Stimulated activated naive CD8-positive, alpha-beta T cell treated with anti-CD3 and anti-CD28 coated beads, Interleukin-15, Interleukin-2, amounts not matched to agents 100 ng/mL and 50 ng/mL, for 24 hours (primary cell): ENCODE measurements around the gene COL9A3.

Source experiments
- H3K27ac Mint-ChIP-seq: one replicate; pipeline ENCODE4 v1.8.0; 2021; ENCODE audit warnings: mild to moderate bottlenecking, mixed read lengths
- H3K27me3 Mint-ChIP-seq: one replicate; pipeline ENCODE4 v1.8.0; 2021; ENCODE audit warnings: mixed read lengths
- H3K36me3 Mint-ChIP-seq: one replicate; pipeline ENCODE4 v1.8.0; 2021; ENCODE audit warnings: low read depth, mixed read lengths
- H3K4me1 Mint-ChIP-seq: one replicate; pipeline ENCODE4 v1.8.0; 2021; ENCODE audit warnings: low read depth, mixed read lengths
- H3K4me3 Mint-ChIP-seq: one replicate; pipeline ENCODE4 v1.8.0; 2021; ENCODE audit warnings: mild to moderate bottlenecking, mixed read lengths
- H3K9me3 Mint-ChIP-seq: one replicate; pipeline ENCODE4 v1.8.0; 2021; ENCODE audit warnings: mixed read lengths

COL9A3 gene

DNA sequence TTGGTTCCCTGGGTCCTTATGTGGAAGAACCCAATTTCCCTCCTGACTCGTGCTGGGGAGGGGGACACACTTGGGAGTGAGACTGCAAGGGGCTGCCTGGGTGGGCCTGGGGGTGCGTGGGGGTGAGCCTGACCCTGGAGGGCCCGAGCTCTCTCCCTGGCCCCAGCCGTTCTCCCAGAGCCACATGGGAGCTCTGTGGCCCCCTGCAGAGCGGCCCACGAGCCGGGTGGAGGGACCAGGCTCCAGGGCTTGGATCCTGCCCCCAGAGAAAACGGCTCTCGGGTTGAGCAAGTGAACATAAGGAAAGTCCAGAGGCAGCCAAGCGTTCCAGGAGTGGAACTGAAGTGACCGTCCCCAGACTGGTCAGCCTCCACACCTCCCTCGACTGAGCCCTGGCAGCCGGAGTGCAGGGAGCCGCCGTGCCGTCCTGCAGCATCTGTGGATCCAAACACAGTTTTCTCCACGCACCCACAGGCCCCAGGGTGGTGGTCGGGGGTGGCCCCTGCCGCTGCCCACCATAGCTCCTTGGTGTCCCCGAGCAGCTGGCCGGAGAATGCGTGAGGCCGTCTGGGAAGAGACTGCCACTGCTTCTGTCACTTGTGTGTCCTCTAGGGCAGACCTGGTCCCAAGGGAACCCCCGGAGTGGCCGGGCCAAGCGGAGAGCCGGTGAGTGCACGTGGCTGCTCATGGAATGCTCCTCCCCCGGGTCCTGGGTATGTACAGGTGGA, 10.6 kb downstream of the COL9A3 start:
- no peaks in the 10 kb centered on the region for H3K9me3 Mint-ChIP-seq
- H3K27ac Mint-ChIP-seq = no peak overlapping the region
- peaks cover 7% of the 10 kb centered on the region for H3K4me1 Mint-ChIP-seq
- no peaks in the 10 kb centered on the region for H3K36me3 Mint-ChIP-seq
- H3K4me3 Mint-ChIP-seq = no peak overlapping the region
- no peaks in the 10 kb centered on the region for H3K27me3 Mint-ChIP-seq

DNA sequence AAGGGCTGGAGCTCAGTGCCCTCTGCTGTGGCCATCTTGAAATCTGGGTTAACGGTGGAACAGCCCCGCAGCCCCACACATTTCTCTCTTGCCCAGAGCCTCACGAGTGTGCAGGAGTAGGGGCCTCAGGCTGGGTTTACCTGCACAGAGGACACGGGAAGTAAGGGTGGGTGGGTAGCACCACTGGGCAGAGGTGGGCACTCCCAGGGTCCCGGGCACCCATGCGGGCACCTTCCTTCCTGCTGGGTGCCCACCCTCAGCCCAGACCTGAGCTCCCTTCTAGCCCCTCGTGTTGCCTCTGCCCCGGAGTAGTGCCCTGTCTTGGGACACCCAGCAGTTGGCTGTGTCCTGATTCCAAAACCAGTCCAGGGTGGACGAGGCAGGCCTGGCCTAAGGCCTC, 11.2 kb downstream of the COL9A3 start:
- H3K36me3 Mint-ChIP-seq = no peaks in the 10 kb centered on the region
- no peak overlapping the region for H3K4me3 Mint-ChIP-seq
- H3K9me3 Mint-ChIP-seq = no peaks in the 10 kb centered on the region
- H3K4me1 Mint-ChIP-seq = peaks cover 9% of the 10 kb centered on the region
- no peaks in the 10 kb centered on the region for H3K27me3 Mint-ChIP-seq
- H3K27ac Mint-ChIP-seq = no peak overlapping the region

DNA sequence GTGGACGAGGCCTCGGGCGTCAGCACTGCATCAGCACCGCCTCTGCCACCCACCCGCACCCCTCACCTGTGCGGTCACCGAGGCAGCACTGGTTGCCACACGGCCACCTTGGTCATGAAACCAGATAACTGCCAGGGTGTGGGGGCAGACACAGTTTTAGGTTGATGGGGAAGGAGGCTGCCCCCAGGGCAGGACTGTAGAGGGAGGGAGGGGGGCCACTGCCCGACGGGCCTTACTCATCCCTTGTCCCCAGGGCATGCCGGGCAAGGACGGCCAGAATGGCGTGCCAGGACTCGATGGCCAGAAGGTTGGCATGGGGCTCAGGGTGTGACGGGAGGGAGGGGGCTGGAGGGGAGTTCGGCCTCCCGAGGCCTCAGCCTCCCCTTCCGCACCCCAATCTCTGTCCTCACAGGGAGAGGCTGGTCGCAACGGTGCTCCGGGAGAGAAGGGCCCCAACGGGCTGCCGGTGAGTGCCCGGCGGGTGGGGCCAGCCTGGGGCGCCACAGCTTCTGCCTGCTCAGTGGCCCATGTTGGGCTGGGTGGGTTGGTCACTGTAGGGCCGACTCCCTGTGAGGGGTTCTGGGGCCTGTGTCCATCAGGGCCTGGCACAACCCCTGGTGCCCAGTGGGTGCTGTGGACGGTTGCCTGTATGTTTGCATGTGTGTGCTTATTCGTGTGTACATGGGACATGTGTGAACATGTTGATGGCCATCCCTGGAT, 11.8 kb downstream of the COL9A3 start:
- peaks cover 8% of the 10 kb centered on the region for H3K4me1 Mint-ChIP-seq
- no peak overlapping the region for H3K4me3 Mint-ChIP-seq
- H3K27me3 Mint-ChIP-seq = no peaks in the 10 kb centered on the region
- H3K36me3 Mint-ChIP-seq = no peaks in the 10 kb centered on the region
- H3K9me3 Mint-ChIP-seq = no peaks in the 10 kb centered on the region
- H3K27ac Mint-ChIP-seq = no peak overlapping the region

DNA sequence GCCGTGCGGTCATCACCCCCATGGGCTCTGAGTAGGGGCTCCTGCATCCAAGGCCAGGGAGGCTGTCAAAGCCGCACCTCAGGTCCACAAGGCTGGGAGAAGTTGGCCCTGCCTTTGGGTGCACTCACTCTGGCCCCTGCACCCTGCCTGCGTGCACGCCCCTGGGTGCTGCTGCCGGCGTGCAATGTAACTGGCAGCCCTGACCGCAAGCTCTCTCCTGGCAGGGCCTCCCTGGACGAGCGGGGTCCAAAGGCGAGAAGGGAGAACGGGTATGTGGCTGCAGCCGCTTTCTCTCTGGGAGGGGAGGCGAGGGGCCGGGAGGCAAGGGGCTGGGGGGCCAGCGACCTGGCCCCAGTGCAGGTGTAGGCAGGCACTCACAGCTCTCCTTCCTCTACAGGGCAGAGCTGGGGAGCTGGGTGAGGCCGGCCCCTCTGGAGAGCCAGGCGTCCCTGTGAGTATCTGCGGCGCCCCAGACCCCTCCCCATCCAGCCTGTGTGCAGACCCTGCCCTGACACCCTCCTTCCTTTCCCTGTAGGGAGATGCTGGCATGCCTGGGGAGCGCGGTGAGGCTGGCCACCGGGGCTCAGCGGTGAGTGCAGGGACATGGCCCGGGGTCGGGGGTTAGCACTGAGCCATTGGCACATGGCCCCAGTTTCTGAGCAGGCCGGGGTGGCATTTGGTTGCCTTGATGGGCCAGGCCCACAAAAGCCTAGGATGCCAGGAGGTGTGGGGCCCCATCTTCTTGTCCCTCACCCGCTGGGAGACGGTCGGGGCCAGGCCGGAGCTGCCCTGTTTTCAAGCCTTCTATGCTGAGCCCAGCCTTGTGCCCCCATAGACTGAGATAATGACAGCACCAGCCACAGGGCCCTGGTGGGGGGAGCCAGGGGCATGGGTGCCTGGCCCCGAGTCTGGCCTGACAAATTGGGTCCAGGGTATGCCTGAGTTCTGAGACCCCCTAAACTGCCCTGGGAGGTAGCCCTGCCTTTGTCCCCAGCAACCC, 12.7 kb downstream of the COL9A3 start:
- peaks cover 8% of the 10 kb centered on the region for H3K4me1 Mint-ChIP-seq
- no peaks in the 10 kb centered on the region for H3K27me3 Mint-ChIP-seq
- H3K4me3 Mint-ChIP-seq = no peak overlapping the region
- no peak overlapping the region for H3K27ac Mint-ChIP-seq
- H3K36me3 Mint-ChIP-seq = no peaks in the 10 kb centered on the region
- H3K9me3 Mint-ChIP-seq = no peaks in the 10 kb centered on the region

DNA sequence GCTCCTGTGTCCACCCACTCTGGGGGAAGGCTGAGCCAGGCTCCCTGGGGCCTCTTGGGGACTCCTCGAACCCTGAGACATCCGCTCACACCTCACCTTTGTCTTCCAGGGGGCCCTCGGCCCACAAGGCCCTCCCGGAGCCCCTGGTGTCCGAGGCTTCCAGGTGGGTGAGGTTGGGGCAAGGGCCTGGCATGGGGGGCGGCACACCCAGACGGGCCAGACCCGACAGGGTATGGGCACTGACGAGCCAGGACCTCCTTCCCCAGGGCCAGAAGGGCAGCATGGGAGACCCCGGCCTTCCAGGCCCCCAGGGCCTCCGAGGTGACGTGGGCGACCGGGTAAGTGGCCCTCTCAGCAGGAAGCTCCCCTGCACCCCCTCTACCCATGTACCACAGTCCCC, 13.4 kb downstream of the COL9A3 start:
- Mint-ChIP-seq H3K36me3 (no peaks in the 10 kb centered on the region), H3K9me3 (no peaks in the 10 kb centered on the region), H3K4me3 (no peak overlapping the region), H3K4me1 (peaks cover 8% of the 10 kb centered on the region), H3K27me3 (no peaks in the 10 kb centered on the region), H3K27ac (no peak overlapping the region)

DNA sequence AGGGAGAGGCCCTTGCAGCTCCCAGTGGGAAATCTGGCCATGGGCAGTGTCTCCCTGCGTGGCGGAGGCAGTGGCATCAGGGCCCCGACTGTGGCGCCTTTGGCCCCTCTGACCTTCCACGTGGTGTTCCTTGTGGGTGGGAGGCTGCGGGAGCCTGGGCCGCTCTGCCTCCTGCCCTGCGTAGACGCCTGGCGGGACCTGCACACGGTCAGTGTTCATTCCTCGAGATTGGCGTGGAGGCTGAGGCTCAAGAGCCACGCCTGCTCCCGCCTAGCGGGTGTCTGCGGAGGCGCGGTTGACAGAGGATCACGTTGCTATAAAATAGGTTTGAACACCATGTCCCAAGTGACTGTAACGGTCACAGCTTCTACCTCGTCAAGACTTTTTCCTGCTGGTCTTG, 14.0 kb downstream of the COL9A3 start:
- H3K9me3 Mint-ChIP-seq = no peaks in the 10 kb centered on the region
- H3K27ac Mint-ChIP-seq = no peak overlapping the region
- no peaks in the 10 kb centered on the region for H3K27me3 Mint-ChIP-seq
- H3K4me3 Mint-ChIP-seq = no peak overlapping the region
- H3K4me1 Mint-ChIP-seq = peaks cover 8% of the 10 kb centered on the region
- no peaks in the 10 kb centered on the region for H3K36me3 Mint-ChIP-seq

DNA sequence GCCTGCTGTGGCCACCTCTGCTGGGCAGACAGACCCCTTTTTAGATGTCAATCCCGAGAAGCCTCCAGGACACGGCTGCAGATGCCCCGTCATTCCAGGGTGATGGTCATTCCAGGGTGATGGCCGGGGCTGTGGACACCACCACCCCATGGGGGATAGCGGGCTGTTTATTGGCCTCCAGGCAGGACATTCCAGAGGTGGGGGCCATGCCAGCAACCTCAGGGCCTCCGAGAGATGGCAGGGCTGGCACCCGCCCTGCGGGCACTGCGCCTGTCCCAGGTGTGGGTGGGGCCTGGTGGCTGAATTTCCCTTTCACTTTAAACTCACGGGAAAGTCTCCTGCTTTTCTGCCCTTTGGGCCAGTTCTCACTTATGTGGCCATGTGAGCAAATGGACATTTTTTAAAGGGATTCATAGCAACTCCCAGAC, 14.5 kb downstream of the COL9A3 start:
- Mint-ChIP-seq H3K9me3 (no peaks in the 10 kb centered on the region), H3K36me3 (no peaks in the 10 kb centered on the region), H3K27ac (no peak overlapping the region), H3K4me1 (peaks cover 8% of the 10 kb centered on the region), H3K4me3 (no peak overlapping the region), H3K27me3 (no peaks in the 10 kb centered on the region)

DNA sequence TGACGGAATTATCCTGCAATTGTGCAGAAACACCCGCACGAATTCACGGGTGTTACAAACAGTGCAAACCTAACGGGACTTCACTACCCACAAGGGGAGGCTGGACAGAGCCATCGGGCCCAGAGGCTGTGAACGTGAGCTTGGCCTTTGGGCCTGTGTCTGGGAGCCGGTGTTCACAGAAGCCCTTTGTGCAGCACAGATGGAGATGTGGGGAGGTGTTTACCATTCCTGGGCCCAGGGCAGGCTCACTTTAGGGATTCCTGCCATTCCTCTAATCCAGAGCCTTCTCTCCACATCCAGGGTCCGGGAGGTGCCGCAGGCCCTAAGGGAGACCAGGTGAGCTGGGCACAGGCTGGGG, 15.0 kb downstream of the COL9A3 start:
- Mint-ChIP-seq H3K36me3 (no peaks in the 10 kb centered on the region), H3K27ac (no peak overlapping the region), H3K4me3 (no peak overlapping the region), H3K4me1 (peaks cover 8% of the 10 kb centered on the region), H3K9me3 (no peaks in the 10 kb centered on the region), H3K27me3 (no peaks in the 10 kb centered on the region)

DNA sequence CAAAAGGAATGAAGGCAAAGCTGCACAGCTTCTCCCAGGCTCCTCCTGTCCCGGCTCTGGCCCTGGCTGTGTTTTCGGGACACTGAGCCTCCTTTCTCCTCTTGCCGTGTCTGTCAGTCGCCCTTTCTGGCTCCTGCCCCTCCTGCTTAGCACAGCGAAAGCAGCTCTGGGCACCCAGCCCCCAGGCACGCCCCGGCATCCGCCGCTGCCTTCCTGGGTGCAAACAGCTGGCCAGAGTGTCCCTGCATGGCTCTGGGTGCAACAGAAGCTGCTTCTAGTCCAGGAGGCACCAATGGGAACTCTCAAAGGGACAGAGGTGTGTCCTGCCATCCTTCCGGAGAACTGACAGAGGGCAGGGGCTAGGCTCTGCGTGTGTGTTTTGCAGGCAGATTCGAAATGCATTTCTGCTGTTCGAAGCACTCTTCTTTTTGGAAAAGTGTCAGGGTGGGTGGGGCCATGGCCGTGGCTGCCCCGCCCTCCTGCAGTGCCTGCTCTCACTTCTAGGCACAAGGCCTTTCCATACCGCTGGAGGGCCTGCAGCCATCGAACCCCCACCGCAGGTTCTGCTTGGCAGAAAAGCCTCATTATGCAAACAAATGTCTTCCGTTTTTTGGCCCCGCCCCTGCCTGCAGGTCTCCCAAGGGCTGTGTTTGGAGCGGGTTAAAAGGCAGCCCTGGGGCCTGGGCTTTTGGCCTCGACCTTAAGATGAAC, 15.5 kb downstream of the COL9A3 start:
- H3K4me1 Mint-ChIP-seq = peaks cover 8% of the 10 kb centered on the region
- no peaks in the 10 kb centered on the region for H3K36me3 Mint-ChIP-seq
- H3K9me3 Mint-ChIP-seq = no peaks in the 10 kb centered on the region
- H3K27ac Mint-ChIP-seq = no peak overlapping the region
- no peak overlapping the region for H3K4me3 Mint-ChIP-seq
- no peaks in the 10 kb centered on the region for H3K27me3 Mint-ChIP-seq

DNA sequence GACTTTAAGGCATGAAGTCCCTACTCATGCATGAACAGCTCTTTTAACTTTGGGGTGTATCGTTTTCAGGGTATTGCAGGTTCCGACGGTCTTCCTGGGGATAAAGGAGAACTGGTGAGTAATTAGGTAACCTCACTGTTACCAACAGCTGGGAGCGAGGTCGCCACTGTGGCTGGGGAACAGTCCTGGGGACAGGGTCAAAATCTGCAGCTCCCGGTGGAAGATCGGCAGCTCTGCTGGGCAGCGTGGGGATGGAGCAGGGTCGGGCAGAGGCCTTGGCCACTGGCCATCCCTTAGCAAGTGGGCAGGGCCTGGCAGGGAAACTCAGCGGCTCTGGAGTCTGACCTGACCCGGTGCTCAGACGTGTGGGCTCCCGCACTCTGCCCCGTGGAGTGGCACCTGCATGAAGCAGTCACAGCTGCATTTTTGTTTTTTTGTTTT, 16.1 kb downstream of the COL9A3 start:
- Mint-ChIP-seq H3K27ac (no peak overlapping the region), H3K27me3 (no peaks in the 10 kb centered on the region), H3K4me1 (peaks cover 8% of the 10 kb centered on the region), H3K4me3 (no peak overlapping the region), H3K9me3 (no peaks in the 10 kb centered on the region), H3K36me3 (no peaks in the 10 kb centered on the region)

DNA sequence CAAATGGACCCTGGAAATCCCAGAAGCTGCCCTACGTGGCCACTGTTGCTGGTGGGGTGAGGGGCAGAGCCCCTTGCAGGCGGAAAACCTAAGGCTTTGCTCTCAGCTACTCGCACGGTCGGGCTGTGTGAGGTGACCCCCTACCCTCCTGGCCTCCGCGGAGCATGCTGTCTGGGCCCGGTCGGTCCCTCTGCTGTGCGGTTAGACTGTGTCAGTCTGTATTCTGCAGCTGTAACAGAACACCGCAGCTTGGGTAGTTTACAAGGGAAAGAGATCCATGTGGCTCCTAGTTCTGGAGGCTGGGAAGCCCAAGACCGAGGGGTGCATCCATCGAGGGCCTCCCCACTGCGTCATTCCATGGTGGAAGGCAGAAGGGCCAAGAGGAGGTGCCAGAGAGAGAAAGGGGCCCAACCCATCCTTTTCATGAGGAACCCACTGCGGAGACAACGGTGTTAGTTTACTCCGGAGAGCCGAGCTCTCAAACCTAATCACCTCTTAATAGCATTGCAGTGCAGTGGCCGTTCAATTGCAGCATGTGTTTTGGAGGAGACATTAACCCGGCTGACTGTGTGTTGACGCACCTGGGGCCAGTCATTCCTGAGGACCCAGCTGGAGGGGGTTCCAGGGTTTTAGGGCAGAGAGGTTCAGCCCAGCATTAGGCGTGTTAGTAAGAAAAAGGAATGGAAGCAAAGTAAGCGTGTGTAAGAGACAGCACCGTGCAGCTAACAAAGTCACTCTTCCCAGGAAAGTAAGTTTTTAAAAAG, 18.3 kb downstream of the COL9A3 start:
- Mint-ChIP-seq H3K27ac (no peak overlapping the region), H3K9me3 (no peaks in the 10 kb centered on the region), H3K4me3 (no peak overlapping the region), H3K4me1 (peaks cover 8% of the 10 kb centered on the region), H3K27me3 (no peaks in the 10 kb centered on the region), H3K36me3 (no peaks in the 10 kb centered on the region)

DNA sequence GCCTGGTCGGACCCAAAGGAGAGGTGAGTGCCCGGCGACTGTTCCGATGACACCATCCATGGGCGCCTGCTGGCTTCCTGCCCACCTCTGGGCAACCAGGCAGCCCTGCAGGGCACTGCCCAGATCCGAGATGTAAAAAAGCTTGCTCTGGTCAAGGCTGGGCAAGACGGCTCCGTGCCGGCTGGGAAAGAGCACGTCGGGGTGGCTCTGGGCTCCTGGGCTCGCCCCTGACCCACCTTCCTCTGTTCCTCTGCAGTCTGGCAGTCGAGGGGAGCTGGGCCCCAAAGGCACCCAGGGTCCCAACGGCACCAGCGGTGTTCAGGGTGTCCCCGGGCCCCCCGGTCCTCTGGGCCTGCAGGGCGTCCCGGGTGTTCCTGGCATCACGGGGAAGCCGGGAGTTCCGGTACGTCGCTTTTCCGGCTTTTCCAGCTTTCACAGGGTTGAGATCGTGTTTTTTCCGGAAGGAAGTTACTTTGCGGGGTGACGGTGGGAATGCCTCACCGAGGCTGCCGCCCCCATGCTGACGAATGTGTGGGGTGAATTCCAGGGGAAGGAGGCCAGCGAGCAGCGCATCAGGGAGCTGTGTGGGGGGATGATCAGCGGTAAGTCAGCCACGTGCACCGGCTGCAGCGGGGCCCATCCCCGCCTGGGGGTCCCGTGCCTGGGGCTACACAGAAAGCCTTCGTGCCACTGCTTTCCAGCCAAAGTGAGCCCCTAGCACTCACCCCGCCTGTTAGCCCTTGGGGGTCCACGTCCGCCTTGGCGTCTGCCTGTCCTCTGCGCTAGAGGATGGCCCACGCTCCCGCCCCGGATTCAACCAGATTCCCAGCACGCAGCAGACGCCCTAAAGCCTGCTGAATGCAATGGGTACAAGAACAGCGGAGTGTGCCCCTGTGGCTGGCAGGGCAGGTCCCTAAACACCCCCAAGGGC, 19.3 kb downstream of the COL9A3 start:
- Mint-ChIP-seq H3K36me3 (no peaks in the 10 kb centered on the region), H3K27ac (no peak overlapping the region), H3K4me3 (no peak overlapping the region), H3K4me1 (peaks cover 8% of the 10 kb centered on the region), H3K27me3 (no peaks in the 10 kb centered on the region), H3K9me3 (no peaks in the 10 kb centered on the region)

DNA sequence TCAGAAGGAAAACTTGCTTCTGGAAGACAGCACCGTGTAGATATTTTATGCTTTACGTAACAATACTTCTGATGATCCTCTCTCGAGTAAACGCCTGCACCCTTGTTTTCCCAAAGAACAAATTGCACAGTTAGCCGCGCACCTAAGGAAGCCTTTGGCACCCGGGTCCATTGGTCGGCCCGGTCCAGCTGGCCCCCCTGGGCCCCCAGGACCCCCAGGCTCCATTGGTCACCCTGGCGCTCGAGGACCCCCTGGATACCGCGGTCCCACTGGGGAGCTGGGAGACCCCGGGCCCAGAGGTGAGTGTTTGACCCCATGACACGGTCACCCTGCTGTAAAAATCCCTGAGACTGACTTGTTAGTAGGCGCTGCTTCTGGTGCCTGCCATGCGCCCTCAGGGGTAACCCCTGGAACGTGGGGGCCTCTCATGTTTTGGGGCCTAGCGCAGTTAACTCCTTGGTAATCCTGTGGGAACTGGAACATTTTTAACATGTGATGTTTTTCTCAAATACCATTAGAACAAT, 20.2 kb downstream of the COL9A3 start:
- H3K27ac Mint-ChIP-seq = no peak overlapping the region
- peaks cover 5% of the 10 kb centered on the region for H3K4me1 Mint-ChIP-seq
- no peak overlapping the region for H3K4me3 Mint-ChIP-seq
- H3K9me3 Mint-ChIP-seq = no peaks in the 10 kb centered on the region
- no peaks in the 10 kb centered on the region for H3K36me3 Mint-ChIP-seq
- no peaks in the 10 kb centered on the region for H3K27me3 Mint-ChIP-seq
